Measurements from ENCODE around the gene KLHL36.
"Not testable (repeated sequence)": the region's sequence is repeated elsewhere in the genome, so short reads cannot be mapped to it uniquely, and the experiment has no call there.

The KLHL36 gene

DNA sequence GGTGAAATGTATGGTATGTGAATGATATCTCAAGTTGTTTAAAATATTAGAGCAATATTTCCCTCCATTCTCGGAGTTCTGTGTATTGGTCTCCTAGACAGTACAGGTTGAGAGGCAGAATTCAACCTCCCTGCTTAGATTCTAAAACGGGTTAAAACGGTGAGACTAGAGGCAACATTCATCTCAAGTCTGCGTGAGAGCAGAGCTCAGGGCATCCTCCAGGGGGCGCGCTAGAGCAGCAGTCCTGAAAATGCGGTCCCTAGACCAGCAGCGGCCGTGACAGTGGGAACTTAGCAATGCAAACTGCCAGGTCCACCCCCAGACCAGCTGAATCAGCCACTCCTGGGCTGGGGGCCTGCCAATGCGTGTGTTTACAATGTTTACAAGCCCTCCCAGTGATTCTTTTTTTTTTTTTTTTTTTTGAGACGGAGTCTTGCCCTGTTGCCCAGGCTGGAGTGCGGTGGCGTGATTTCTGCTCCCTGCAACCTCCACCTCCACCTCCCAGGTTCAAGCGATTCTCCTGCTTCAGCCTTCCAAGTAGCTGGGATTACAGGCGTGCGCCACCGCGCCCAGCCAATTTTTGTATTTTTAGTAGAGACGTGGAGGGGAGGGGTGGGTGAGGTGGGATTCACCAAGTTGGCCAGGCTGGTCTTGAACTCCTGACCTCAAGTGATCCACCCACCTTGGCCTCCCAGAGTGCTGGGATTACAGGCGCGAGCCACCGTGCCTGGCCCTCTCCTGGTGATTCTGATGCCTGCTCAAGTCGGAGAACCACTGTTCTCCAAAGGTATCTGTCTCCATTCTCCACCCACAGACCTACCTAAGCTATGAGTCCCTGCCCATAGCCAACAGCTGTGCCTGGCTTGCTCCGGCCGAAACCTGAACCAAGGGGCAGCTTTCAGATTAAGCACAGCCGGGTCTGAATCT is 24.2 kb downstream of the KLHL36 start:
- no peak for DNase-seq (ENCODE audit: low read depth, low spot score)

- no peak for DNase-seq (ENCODE audit: low read depth, low spot score)
These were observed 24.9 kb downstream of the KLHL36 start for GRCh38 chr16:84673203-84673535.

- DNase-seq (ENCODE audit: low read depth, low spot score), result no peak
These were observed 25.2 kb downstream of the KLHL36 start for GRCh38 chr16:84673561-84673960.

GRCh38 chr16:84675423-84675822 is 27.1 kb downstream of the KLHL36 start:
- no peak for DNase-seq (ENCODE audit: low read depth, low spot score)

DNA sequence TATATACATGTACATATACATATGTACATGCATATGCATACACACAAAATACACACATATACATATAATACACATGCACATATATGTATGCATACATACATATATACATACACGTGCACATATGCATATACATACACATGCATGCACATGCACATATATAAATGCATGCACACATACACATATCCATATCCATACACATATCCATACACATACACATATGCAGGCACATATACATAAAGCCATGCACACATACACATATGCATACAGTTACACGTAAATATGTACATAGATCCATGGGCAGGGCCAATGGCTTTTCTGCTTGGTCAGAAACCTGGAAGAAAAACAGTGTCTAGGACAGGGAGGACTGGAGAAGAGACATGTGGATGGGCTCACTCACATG is 27.6 kb downstream of the KLHL36 start:
- no peak for DNase-seq (ENCODE audit: low read depth, low spot score)

DNA sequence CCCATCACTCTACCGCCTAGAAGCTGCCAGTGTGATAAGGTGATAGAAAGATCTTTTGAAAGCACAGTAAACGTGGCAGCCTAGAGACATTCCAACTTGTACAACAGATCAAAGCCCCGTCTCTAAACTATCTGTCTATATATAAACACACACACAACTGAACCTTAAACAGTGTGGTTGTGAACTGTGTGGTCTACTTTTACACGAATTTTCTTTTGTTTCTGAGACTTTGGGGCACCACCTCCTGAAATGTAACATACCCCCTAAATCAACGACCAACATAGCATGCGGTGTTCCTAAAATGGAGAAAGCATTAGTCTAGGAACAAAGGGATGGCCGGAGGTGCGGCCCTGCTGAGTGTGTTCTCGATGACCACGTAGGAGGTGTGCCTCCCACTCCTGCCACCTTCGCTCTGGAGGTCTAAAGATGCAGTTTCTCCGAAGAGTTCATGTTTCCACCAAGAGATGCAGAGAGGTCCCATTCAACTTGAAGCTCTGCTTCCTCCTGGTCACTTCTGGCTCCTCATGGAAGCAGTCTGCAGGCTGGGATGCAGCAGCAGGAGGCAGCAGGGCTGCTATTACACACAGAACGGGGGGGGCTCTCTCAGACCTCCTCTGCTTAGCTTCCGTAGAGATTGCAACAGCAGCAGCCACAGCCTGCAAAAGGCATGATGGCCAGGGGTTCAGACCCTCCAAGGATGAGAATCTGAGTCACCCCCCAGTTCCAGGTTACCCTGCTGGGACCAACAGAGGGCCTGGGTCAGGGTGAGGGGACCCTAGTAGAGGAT is 28.9 kb downstream of the KLHL36 start:
- DNase-seq (ENCODE audit: low read depth, low spot score), result peak; percentile 29

GRCh38 chr16:84677849-84678248 is 29.5 kb downstream of the KLHL36 start:
- DNase-seq (ENCODE audit: low read depth, low spot score), result peak; percentile 43

DNA sequence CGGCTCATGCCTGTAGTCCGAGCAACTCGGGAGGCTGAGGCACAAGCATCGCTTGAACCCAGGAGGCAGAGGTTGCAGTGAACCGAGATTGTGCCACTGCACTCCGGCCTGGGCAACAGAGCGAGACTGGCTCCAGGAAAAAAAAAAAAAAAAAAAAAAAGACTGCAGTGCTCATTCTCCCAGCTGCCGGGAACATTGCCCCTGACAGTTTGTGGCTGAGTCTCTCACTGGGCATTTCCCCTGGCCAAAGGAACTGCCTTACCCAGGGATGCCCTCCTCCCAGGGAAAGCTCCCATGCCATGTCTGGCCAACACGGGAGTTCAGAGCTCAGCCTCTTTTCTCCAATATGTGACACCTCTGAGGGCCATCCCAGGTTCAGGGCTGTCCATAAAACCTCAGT is 30.2 kb downstream of the KLHL36 start:
- DNase-seq (ENCODE audit: low read depth, low spot score), result no peak

DNA sequence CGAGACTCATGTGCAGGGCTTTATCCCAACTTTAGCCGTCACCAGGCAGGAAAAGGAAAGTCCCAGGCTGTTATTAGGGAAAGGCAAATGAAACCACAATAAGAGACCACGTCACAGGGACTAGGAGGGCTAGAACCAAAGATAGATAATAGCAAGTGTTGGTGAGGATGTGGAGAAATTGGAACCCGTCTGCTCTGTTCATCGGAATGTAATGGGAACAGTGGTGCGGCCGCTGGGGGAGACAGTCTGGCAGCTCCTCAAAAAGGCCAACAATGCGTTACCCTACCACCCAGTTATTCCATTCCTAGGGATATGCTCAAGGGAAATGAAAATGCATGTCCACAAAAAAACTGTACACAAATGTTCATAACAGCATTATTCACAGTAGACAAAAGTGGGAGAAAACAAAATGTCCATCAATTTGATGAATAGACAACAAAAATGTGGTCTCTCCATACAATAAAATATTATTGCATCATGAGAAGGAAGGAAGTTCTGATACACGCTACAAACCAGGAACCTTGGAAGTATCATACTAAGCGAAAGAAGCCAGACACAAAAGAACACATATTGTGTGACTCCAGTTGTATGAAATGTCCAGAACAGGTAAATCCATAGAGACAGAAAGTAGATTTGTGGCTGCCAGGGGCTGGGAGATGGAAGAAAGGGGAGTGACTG is 32.0 kb downstream of the KLHL36 start:
- no peak for DNase-seq (ENCODE audit: low read depth, low spot score)

DNA sequence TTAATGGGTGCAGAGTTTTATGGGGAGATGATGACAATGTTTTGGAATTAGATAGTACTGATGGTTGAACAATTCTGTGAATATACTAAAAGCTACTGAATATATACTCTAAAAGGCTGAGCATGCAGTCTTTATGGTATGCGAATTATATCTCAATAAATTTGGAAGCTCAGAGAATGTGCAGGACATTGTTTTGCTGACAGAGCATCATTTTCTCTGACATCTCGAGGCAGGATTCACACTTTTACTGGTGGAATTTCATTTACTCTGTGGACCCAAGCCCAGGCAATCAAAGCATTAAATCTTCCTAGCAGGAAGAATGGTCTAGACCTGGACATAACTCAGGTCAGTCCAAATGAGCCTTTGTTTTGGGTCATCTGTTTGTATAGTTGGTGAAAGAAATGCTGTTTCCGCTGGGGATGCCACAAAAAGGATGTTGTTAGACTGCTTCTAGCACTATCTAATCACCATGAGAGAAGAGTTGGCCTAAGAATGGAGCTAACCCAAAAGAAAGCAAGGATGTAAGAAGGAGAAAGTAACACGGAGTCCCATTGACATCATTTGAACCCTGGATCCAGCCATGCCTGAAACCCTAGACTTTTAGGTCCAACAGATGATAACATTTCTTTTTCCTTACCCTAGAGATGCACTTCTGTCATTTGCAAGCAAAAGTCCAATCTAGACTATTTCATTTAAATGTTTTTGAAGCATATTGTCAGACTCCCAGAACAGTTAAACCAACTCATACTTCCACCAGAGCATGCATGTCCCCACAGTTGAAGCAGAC is 32.7 kb downstream of the KLHL36 start:
- no peak for DNase-seq (ENCODE audit: low read depth, low spot score)

DNA sequence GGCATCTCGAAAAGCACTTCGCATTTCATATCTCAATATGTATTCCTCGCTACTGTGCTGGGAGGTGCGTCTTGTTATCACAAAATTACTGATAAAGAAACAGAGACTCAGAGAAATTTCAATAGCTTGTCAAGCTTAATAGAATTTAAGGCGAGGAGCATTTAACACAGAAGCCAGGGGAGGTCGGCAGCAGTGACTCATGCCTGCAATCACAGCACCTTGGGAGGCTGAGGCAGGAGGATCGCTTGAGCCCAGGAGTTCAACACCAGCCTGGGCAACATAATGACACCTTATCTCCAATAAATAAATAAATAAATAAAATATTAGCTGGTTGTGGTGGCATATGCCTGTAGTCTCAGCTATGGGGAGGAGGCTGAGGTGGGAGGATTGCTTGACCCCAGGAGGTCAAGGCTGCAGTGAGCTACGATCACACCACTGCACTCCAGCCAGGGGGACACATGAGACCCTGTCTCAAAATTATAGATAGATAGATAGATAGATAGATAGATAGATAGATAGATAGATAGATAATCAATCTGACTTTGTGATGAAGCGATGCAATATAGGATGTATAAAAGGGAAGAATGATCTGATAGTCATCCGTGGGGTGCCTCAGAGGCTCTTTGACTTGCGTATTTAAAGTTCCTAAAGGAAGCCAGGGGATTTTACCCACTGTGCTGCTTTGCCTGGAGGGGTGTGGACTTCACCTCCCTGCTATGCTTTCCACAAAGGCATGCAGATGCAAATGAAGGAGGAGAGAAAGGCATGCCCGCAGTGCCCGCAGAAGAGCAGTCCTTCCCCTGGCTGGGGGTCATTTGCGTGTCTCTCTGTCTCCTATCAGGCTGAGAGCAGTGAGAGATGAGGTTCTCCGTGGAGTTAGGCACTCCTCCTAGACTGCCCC is 35.6 kb downstream of the KLHL36 start:
- no peak for DNase-seq (ENCODE audit: low read depth, low spot score)

GRCh38 chr16:84684592-84684965 is 36.3 kb downstream of the KLHL36 start:
- no peak for DNase-seq (ENCODE audit: low read depth, low spot score)

GRCh38 chr16:84685210-84685609 is 36.9 kb downstream of the KLHL36 start:
- no peak for DNase-seq (ENCODE audit: low read depth, low spot score)

DNA sequence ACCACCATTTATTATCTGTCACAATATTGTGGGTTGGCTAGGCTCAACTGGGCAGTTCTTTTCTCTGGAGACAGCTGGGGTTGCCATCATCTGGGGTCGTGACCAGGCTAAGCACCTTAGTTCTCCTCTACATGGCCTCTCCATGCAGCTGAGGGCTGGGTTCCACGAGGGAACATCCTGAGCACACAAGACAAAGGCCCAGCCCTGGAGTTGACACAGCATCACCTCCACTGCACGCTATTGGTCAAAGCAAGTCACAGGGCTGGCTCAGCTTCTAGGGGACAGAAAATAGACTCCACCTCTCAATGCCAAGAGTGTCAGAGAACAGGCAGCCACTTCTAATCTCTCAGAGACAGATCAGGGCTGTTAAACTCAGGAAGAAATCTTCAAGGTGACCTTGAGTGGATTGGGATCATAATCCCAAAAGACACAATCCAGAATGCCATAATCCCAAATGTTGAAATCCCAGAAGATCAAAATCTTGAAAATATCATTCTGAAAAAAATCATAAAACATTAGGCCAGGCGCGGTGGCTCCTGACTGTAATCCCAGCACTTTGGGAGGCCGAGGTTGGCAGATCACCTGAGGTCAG is 38.5 kb downstream of the KLHL36 start:
- DNase-seq (ENCODE audit: low read depth, low spot score), result no peak

DNA sequence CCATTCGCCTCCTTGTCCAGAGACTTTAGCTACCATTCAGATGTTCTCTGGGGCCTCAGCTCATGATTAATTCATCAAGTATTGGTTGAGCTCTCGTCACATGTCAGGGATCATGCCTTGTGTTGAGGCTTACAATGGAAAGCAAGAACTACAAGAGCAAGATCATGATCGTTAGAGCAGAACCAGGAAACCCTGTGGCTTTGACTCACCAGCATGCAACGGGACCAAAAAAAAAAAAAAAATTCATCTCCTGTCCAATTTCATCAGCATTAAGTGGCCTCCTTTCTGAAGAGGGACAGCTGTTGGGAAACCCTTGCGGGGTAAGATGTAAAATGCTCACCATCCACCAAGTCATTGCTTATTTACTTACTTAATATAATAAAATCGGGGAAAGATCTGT is 39.4 kb downstream of the KLHL36 start:
- no peak for DNase-seq (ENCODE audit: low read depth, low spot score)

DNA sequence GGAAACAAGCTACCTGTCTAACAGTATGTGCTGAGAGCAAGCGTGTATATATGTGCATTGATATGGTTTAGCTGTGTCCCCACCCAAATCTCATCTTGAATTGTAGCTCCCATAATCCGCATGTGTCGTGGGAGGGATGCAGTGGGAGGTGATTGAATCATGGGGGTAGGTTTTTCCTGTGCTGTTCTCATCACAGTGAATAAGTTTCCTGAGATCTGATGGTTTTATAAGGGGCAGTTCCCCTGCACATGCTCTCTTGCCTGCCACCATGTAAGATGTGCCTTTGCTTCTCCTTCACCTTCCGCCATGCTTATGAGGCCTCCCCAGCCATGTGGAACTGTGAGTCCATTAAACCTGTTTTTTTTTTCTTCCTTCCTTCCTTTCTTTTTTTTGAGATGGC is 39.9 kb downstream of the KLHL36 start:
- not testable (repeated sequence) for DNase-seq (ENCODE audit: low read depth, low spot score)

- DNase-seq (ENCODE audit: low read depth, low spot score), result no peak
These were observed 40.8 kb downstream of the KLHL36 start for GRCh38 chr16:84689111-84689510.

- no peak for DNase-seq (ENCODE audit: low read depth, low spot score)
These were observed 41.9 kb downstream of the KLHL36 start for GRCh38 chr16:84690088-84690819.

DNA sequence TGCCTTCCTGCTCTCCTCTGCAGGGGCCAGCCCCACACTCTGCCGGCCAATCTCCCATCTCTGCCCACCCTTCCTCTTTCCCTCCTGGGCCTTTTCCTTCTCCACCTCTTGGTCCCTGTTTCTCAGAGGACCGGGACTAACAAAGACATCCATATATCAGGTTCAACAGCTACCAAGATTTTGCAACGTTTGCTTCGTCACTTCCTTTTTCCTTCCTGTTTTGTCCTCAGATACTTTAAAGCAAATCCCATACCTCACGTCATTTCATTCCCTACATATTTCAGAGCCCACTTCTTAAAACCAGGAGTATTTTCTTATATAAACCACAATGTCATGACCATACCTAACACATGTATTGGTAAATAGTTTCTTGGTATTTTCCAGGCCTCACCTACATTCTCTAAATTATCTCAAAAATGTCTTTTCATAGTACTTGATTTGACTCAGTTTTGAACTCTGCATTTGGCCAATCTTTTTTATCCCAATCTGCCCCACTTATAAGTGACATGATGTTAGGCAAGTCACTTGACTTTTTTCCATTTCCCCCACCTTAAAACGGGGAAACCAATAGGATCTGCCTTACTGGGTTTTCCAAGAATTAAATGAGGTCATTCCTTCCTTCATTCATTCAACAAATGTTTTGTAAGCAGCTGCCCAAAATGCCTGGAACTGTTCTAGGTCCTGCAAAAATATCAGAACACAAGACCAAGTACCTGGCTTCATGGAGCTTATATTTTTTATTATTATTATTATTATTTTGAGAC is 44.3 kb downstream of the KLHL36 start:
- DNase-seq (ENCODE audit: low read depth, low spot score), result no peak
